ENCODE measurements around the gene CNTFR. TPM values are rescaled to one million over a fixed set of nuclear protein-coding genes. Genes with fewer than 3 reads are reported as not detected.
"Not testable (repeated sequence)": the region's sequence is repeated elsewhere in the genome, so short reads cannot be mapped to it uniquely, and the experiment has no call there.

CNTFR gene, protein sequence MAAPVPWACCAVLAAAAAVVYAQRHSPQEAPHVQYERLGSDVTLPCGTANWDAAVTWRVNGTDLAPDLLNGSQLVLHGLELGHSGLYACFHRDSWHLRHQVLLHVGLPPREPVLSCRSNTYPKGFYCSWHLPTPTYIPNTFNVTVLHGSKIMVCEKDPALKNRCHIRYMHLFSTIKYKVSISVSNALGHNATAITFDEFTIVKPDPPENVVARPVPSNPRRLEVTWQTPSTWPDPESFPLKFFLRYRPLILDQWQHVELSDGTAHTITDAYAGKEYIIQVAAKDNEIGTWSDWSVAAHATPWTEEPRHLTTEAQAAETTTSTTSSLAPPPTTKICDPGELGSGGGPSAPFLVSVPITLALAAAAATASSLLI
- total RNA-seq, result not detected

DNA sequence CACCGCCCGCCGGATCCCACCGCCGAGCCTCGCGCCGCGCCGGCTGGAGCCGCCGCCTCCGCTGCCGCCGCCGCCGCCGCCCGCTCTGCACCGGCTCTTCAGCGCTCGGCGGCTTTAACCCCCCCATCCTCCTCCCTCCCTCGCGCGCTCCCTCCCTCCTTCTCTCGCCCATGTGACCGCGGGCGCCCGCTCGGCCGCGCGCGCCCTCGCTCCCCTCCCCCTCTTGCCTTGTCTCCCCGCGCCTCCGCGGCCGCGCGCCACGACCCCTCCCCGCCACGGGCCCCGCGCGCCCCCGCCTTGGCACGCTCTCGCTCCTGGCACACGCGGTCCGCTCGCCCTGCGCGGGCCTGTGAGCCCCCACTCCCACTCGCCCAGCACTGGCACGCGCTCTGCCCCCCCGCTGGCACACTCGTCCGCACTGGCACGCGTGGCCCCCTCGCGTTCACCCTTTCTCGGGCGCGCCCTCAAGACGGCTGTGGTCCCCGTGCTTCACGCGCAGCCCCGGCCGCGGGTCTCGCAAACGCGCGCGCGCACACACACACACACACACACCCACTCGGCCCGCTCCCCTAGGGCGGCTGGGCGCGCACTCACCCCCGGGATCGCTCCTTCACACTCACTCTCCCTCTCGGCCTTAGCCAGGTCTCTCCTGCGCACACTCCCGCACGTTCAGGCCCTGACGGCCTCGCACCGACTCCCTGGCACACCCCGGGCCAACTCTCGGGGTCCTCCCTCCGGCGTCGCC, at the start of gene CNTFR:
Gene CNTFR, minus strand, starts transcription at position 89 of the 745 bp plus-strand sequence. CDS start 20,743 bp downstream, outside the sequence.
- no peak for DNase-seq (ENCODE audit: low read depth in 2 of 3, low spot score in 2 of 3)

DNA sequence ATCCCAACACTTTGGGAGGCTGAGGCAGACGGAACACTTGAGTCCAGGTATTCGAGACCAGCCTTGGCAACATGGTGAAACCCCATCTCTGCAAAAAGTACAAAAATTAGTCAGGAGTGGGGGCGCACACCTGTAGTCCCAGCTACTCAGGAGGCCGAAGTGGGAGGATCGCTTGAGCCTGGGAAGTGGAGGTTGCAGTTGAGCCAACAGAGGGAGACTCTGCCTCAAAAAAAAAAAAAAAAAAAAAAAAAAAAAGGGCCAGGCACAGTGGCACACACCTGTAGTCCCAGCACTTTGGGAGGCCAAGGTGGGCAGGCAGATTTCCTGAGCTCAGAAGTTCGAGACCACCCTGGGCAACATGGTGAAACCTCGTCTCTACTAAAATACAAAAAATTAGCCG, 49.8 kb upstream of the CNTFR start:
- DNase-seq (ENCODE audit: low read depth in 2 of 3, low spot score in 2 of 3), result not testable (repeated sequence)

DNA sequence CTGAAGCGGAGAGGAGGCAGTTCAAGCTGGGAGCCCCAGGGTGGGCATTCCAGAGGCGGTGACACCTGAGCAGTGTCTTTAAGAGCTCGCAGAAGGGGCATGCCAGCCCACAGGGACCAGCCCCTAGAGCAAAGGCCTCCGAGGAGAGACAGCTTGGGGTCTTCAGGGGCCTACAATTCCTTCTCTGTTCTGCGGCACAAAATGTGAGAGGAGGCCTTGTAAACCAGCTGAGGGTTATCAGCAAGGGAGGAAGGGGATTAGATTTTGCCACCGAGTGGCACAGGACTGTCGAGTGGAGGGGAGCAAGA, 48.6 kb upstream of the CNTFR start:
- DNase-seq (ENCODE audit: low read depth in 2 of 3, low spot score in 2 of 3), result no peak

DNA sequence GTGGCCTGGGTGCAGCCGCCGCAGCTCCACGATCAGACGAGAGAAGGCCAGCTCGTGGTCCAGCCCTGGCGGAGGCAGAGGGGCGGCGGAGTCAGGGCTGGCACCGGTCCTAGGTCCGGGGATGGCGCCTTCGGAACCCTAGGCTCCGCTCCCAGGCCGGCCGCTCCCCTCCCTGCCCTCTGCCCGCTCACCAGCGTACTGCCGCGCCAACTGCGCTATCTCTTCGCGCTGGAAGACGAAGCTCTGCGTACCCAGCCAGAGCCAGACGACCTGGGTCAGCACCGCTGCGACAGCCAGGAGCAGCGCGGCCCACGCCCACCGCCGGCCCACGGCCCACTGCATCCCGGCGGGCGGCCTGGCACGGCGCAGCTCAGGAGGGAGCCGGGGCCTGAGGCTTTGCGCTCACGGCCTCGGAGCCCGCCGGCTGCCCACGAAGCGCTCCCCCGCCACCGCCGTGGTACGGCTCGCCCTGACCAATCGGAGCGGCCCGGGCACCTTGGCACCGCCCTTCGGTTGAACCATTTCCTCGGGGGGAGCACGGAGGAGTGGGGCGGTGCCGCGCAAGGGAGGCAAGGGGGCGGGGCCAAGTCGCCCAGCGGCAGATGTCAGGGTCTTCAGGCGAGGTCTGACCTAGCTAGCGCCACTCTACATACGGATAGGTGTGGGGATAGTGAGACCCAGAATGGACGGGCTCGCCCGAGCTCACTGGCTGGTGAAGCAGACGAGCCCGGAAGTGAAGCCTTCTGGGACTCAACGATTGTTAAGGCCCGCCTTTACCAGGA, 48.0 kb upstream of the CNTFR start, which contains the start of gene SIGMAR1:
Gene SIGMAR1, minus strand, starts transcription at position 432 of the 782 bp plus-strand sequence. Its CDS starts 90 bp downstream, at position 342.
- DNase-seq (ENCODE audit: low read depth in 2 of 3, low spot score in 2 of 3), result peak; percentile 85 to 96 (median 92)

DNA sequence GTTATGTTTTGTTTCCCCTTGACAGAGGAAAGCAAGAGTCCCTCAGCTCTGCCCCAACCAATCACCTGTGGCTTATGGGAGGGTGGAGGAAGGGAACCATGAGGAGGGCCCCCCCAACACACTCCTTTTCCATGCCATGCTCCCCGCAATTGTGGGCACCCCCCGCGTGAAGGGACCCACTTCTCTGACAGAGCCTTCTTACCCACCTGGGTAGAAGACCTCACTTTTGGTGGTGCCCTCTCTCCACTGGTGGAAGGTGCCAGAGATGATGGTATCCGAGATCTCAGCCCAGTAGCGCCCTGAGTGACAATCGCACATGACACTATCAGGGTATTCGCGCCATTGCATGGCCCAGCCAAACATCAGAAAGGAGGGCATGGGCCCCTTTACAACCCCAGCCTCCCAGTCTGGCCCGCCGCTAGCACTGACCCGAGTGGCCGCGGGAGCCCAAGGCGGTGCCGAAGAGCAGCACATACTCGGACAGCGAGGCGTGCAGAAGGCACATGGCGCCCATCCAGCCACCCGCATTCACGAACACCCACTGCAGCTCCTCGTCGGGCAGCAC, 47.3 kb upstream of the CNTFR start:
- no peak for DNase-seq (ENCODE audit: low read depth in 2 of 3, low spot score in 2 of 3)

DNA sequence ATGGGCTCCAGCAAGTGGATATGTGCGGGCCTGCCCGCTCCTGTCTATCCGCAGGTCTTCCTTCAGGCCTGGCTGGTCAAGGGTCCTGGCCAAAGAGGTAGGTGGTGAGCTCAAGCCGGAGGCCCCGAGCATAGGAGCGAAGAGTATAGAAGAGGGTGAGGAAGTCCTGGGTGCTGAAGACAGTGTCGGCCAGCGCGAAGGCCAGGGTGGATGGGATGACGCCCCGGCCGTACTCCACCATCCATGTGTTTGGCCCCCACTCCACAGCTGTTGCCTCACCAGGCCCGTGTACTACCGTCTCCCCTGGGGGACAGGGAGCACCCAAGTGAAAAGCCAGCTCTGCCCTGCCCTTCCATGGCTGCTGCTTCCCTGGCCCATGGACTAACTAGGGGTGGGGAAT, 46.0 kb upstream of the CNTFR start:
- no peak for DNase-seq (ENCODE audit: low read depth in 2 of 3, low spot score in 2 of 3)

DNA sequence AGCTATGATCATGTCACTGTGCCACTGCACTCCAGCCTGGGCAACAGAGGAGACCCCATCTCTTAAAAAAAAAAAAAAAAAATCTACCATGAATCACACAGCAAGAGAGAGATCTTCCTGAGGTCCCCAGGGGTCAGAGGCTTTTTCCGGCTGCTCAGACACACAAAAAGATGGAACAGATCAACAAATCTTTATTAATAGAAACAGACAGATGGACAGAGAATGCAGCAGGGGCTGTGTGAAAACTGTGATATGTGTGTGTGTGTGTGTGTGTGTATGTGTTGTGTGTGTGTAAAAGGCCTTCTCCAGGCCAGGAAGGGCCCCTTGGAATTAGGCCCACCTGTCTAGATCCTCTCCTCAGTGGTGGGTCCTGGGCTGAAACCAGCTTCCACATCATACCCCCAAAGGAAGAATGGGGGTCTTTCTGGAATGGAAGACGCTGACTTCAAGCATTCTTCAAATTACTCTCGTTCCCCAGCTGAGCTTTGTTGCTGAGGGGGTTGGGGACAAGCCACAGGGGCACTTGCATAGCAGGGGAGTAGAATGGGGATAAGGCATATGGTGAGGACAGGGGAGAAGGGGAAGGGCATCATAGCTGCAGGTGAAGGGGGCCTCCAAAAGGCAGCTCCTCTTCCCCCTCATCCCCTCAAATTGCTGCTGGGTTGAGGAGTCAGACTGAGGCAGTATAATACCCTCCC, 45.2 kb upstream of the CNTFR start:
- DNase-seq (ENCODE audit: low read depth in 2 of 3, low spot score in 2 of 3), result no peak

DNA sequence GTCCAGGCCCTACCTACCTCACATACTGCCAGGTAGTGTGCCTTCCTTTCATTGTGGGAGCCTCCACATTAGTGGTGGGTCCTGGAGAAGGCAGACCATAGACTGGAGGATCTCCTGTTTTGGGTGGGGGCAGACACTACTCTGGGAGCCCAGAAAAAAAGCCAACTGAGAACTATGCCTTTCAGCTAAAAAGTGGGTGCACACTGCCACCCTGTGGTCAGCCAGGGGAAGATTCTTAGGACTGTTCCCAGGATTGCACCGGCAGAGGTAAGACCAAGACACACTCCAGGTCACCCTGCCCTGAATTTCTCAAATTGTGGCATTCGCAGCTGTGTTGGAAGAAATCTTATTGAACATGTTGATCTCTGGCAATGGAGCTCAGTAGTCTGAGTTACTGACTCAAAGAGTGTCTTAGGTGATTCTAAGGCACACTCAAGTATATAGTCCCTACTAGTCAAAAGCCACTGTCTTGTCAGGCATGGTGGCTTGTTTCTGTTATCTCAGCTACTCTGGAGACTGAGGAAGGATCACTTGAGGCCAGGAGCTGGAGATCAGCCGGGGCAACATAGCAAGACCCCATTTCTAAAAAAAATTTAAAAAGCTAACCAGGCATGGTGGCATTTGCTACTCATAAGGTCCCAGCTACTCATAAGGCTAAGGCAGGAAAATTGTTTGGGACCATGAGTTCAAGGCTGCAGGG, 44.5 kb upstream of the CNTFR start:
- peak; percentile 57 to 76 (median 69) for DNase-seq (ENCODE audit: low read depth in 2 of 3, low spot score in 2 of 3)

DNA sequence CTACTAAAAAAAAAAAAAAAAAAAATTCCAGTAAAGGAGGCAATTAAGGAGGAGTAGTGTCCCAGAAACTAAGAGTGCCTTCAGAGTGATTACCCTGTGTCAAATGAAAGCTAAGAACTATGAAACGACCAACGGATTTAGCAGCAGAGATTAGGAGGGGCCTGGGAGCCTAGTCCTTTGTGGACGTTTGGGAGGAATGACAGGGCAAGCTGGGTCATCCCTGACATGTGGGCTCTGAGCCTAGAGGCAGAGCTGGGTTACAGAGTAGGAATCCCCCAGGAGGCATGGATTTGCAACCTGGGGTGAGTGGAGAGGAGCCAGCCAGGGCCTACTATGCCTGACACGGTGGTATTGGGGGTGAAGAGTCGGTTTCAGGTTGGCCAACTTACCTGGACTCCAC, 43.6 kb upstream of the CNTFR start:
- no peak for DNase-seq (ENCODE audit: low read depth in 2 of 3, low spot score in 2 of 3)

DNA sequence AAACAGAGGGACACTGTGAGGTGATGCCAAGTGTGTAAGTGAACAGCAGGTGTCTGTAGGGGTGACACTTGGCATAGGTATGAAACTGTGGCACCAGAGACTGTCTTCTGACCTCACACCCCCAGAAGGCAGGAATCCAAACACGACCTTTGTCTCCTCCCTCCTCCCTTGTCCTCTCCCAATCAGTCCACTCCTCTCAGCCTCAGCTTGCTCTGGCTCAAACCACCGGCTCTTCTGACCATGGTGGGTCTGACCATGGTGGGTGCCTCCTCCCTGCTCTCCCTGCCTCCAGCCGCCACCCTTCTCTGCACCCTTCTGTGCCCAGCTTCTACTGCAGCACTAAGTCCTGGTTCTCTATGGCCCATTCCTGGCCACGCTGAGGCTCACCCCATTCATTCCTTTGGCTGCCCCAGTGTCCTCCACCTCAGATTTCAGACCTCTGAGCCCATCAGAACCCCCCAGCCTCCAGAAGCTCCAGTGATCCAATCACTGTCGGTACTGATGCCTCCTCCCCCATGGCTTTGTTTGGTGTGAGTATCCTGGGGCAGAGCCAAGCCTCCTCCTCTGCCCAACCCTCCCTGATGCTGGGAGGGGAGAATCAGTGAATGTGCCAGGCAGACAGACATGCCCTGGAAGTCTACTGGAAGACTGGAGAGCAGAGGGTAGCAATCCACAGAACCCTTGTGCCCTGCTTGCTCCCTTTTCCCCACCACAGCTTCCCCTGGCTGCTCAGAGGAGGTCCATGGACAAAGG, 41.1 kb upstream of the CNTFR start:
- no peak for DNase-seq (ENCODE audit: low read depth in 2 of 3, low spot score in 2 of 3)

DNA sequence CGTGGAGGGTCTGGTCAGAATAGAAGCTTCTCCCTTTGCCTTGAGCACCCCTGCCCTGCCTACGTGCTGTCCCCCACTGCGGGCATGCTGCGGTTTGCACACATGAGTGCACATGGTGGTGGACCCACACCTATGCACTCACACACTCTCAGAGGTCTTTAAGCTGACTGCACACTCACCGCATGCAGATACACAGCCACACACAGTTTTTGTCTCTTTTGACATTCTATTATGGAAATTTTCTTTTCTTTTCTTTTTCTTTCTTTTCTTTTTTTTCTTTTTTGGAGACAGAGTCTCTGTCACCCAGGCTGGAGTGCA, 39.9 kb upstream of the CNTFR start:
- no peak for DNase-seq (ENCODE audit: low read depth in 2 of 3, low spot score in 2 of 3)

DNA sequence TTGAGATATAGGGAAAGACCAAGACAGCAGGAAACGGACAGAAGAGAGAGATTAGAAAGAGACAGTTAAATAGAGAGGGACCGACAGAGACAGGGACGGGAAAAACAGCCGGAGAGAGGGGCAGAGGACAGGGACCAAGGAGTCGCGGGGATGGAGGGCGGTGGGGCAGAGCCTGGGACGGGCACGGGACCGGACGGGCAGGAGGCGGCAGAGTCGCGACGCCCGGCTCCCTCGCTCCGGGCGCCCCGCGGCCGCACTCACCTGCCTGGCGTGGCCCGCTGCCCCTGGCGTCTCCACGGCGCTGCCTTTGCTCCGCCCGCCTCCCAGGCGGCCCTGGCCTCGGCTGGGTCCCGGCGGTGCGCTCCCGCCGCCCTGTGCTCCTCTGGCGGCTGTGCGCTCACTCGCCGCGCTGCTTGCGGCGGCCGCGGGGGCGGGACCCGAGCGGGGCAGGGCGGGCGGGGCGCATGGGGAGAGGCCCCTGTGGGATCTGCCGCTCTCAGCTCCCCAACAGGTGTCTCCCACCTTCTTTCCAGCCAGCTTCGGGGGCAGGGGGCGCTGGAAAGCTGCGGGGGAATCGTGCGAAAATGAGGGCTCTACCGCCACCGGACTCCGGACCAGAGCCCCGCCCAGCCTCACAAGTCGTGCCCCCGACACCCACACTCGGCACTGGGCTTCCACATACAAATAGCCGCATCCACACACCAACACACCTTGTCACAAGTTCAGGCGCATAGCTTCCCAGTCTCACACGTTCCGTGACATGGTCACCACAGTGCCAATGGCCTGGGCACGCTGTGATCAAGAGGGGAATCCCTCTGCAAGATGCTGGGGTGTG, 39.3 kb upstream of the CNTFR start, which contains the start of gene ARID3C:
Gene ARID3C, minus strand, starts transcription at position 411 of the 835 bp plus-strand sequence. CDS start 1,052 bp downstream, outside the sequence.
- DNase-seq (ENCODE audit: low read depth in 2 of 3, low spot score in 2 of 3), result no peak

DNA sequence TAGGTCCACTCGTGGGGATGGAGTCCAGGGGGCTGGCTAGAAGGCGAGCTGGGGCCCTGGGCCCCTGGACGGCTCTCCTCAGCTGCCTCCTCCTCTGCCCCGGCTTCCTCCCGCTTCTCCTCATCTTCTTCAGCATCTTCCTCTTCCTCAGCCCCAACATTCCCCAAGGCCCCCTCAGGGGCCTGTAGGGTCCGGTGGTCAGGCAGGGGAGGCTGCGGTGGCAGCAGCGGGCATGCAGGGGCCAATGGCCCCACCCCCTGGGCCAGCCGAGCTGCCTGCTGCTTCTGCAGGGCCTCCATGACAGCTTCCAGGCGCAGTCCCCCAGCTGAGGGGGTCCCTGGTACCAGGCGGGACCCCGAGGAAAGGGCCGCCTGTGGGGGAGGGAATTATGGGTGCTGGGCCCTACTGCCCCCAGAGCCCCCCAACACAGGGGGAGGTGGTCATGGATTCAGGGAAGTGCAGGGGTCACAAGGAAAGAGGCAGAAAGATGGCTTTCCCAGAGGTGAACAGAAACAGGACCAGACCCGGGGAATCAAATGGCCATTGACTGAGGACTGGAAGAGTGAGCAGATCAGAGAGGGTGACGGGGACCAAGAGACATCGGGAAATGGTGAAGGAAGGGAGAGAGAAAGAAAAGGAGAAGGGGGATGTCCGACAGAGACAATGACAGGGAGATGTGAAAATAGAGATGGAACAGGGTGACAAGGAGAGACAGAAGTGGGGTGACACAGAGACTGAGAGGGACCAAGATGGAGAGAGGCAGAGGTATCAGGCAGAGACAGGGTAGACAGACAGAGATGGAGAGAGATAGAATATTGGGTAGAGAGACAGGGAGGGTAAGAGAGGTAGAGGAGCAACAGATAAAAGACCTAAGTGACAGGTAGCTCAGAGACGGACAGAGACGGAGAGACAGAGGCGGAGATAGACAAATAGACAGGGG, 38.5 kb upstream of the CNTFR start:
- no peak for DNase-seq (ENCODE audit: low read depth in 2 of 3, low spot score in 2 of 3)

DNA sequence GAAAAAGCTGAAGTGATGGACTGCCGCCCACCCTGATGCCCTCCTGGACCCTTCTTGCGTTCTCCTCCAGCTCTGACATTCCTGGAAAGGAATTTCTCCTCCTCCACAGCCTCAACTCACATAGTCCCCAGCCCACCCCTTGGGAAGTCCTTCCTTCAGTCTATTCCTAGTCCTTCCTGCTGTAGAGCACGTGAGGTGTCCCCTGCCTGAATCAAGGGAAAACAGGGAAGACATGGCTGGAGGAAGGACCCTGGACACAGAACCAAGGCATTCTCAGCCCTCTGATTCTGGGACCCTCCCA, 35.6 kb upstream of the CNTFR start:
- DNase-seq (ENCODE audit: low read depth in 2 of 3, low spot score in 2 of 3), result no peak

DNA sequence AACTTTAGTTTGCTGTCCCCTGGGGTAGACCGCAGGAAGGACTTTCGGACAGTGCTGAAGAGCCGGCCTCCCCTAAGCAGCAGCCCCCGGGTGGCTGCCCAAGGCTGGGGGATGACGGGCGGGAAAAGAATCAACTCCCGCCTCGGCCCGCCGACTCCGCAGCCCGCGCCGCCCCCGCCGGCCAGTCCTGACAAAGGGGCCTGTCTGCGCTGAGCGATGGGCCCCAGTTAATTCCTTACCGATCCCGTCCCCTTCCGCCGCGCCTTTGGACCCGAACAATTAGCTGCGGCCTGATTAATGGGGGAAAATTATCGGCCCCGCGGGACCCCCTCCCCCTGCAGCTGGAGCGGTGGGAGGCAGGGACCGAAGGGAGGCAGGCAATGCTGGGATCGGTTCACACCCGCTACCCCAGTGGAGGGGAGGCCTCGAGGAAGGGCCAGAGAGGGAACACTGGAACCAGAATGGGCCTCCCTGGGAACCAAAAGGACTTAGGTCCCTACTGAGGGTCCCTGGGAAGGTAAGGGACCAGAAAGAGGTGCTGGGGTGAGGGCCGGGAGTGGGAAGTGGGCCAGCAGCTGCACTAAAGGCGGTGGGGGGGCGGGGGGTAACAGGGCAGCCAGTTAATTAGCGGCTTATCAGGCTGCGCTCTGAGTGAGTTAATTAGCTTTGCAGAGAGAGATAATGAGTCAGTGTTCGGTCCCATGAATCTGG, 35.1 kb upstream of the CNTFR start:
- no peak for DNase-seq (ENCODE audit: low read depth in 2 of 3, low spot score in 2 of 3)

DNA sequence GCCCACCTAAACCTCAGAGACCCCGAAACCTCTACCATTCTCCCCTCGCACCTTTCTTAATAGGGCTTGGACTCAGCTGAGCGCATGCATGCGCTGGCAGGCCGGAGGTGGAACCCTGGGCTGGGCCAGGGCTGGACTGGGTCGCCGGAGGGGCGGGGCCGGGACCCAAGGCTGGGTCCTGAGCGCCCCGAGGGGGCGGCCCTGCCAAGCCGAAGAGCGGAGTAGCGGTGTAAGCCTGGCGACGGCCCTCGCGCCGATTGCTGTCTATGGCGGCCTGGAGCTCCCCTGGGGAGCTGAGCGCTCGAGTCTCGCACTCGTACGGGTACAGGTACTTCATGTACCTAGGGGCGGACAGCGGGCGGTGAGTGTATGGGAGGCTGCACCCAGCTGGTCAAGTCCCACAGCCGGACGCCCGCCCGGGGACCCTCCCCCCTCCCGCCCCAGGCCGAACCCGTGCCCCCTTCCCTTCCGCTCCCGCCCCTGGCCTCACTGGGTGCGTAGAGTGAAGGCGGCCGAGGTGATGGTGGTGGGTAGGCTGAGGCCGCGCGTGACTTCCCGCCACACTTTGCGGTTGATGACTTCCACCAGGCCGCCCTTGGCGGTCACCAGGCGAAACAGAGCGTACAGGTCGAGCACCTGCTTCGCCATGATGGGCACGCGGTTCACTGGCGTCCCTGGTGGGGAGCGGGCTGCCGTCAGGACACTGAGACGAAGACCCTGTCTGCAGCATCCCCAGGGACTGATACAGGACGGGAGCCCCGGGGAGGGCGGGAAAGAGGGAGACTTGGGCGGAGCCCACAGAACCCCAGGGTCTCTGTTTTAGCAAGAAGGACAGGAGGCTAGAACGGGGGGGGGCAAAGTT, 34.1 kb upstream of the CNTFR start:
- no peak for DNase-seq (ENCODE audit: low read depth in 2 of 3, low spot score in 2 of 3)
